Choroid plexus epithelial cell (primary cell): ENCODE data around the gene MAP1LC3B.
A peak's percentile ranks its signal among the peaks of the same experiment; 100 is the strongest.

Source experiments
- DNase-seq: peaks from one replicate; pipeline ENCODE4 v3.0.0-alpha.2; 2010; ENCODE audit warnings: low read depth
- H3K4me3 ChIP-seq: 2 replicates; pipeline ENCODE4 v1.5.1; 2011; ENCODE audit warnings: low read depth, mild to moderate bottlenecking, control low read depth, low read length, moderate library complexity
- CTCF ChIP-seq: conservative IDR thresholded peaks from 2 replicates; pipeline ENCODE4 v1.5.1; 2011; ENCODE audit warnings: low read depth, mild to moderate bottlenecking, control low read depth, inconsistent platforms, low read length, moderate library complexity

MAP1LC3B gene

GRCh38 chr16:87447323-87447722, 55.2 kb downstream of the MAP1LC3B start:
- DNase-seq = peak; percentile 23
- TF ChIP-seq CTCF = no peak
- no peak overlapping the region for H3K4me3 ChIP-seq

GRCh38 chr16:87448866-87449265, 56.7 kb downstream of the MAP1LC3B start:
- DNase-seq = no peak
- TF ChIP-seq CTCF = no peak
- H3K4me3 ChIP-seq = no peak overlapping the region

DNA sequence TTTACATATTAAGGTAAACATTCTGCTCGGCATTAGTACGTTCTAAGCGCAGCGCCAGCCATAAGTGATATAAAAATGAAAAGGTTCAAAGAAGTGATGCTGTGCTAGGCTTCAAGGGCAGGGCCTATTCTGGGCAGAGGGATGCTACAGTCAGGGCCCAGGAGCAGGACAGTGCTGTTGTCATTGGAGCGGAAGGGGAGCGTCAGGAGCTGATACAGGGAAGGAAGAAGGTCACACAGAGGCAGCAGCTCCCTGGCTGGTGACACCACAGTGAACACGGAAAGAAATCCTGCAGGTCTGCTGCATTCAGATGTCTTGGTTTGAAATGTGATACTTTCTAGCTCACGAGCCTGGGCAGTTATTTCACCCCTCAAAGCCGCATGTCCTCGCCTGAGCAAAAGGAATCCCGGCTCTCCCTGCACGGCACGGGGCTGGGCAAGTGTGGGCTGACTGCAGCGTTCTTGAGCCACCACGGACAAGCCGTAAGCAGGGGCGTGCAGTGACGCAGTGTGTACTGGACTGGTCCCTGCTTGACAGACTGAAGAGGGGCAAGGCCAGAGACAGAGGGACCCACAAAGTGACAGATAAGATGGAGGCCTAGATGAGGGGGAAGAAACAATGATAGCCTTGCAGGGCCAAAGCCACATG, 59.6 kb downstream of the MAP1LC3B start:
- no peak for DNase-seq
- H3K4me3 ChIP-seq = no peak overlapping the region
- no peak for TF ChIP-seq CTCF

DNA sequence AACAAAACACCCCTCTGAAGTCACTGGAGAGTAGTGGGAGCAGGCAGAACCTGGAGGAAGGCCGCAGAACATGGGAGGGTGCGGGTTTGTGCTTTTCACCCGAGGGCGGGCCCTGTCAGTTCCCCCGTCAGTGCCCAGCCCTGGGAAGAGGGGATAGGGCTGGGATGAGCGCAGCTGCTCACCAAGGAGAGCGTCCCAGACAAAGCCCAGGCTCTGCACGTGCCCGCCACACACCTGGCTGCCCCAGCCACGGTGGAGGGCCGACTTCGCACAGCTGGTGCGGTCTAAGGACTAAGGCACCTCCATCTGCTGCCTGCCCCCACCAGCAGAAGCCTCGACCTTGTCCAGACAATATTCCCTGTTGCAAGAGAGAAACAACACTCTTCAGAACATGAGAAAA, 61.2 kb downstream of the MAP1LC3B start:
- DNase-seq = no peak
- TF ChIP-seq CTCF = no peak
- H3K4me3 ChIP-seq = no peak overlapping the region
